ENCODE data around the gene BTF3.
"Not testable (repeated sequence)": the region's sequence is repeated elsewhere in the genome, so short reads cannot be mapped to it uniquely, and the experiment has no call there.

BTF3 gene

DNA sequence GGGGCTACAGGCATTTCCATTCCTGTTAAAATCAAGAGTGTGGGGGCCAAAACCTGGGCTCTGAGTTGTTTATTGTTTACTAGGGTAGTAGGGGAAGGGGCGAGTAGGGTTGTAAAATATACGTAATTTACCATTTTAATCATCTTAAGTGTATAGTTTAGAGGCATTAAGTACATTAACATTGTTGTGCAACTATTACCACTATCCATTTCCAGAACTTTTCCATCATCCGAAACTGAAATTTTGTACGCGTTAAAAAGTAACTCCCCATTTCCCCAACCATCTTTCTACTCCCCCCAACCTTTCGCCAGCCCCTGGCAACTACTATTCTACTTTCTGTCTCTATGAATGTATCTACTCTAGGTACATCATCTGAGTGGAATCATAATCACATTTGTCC lies 46.0 kb upstream of the BTF3 start:
- TF ChIP-seq, protein P1, sequence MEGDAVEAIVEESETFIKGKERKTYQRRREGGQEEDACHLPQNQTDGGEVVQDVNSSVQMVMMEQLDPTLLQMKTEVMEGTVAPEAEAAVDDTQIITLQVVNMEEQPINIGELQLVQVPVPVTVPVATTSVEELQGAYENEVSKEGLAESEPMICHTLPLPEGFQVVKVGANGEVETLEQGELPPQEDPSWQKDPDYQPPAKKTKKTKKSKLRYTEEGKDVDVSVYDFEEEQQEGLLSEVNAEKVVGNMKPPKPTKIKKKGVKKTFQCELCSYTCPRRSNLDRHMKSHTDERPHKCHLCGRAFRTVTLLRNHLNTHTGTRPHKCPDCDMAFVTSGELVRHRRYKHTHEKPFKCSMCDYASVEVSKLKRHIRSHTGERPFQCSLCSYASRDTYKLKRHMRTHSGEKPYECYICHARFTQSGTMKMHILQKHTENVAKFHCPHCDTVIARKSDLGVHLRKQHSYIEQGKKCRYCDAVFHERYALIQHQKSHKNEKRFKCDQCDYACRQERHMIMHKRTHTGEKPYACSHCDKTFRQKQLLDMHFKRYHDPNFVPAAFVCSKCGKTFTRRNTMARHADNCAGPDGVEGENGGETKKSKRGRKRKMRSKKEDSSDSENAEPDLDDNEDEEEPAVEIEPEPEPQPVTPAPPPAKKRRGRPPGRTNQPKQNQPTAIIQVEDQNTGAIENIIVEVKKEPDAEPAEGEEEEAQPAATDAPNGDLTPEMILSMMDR (IDR thresholded peaks at IDR 0.05; ENCODE audit: low read depth, low read length) = no peak
- DNase-seq = no peak
- H3K9me3 ChIP-seq = no peaks in the 10 kb centered on the region
- no peak overlapping the region for H3K4me3 ChIP-seq (ENCODE audit: low read depth, low read length)
- H3K4me1 ChIP-seq = no peaks in the 10 kb centered on the region
- no peaks in the 10 kb centered on the region for H3K36me3 ChIP-seq
- peaks cover 70% of the 10 kb centered on the region for H3K27me3 ChIP-seq

DNA sequence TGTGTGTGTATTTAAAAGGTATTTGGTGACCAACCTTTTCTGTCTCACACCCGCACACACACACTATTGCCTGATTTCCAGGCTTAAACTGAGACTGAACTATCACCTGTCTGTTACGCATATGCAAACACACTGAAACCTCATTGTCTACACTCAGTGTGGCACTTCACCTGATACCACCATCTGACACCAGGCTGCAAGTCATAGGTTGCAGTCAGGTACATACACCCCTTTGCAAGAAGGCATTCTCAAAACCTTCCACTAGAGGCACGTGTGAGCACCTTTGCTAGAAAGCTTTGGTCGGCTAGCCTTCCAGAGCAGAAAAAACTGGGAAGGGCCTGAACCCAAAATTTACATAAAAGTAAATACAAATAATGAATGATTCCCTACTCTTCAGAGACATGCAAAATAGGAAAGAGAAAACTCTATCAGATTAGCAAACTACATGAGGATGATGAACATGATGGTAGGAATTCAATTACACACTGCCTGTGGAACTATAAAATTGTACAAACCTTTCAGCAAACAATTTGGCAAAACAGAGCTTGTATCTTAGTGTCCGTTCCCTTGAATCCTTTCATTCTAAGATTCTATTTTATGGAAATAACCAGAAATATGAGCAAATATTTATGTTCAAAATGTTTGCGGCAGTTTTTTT lies 43.7 kb upstream of the BTF3 start:
- no peaks in the 10 kb centered on the region for H3K4me1 ChIP-seq
- H3K36me3 ChIP-seq = no peaks in the 10 kb centered on the region
- peak; percentile 65 for DNase-seq
- no peak overlapping the region for H3K4me3 ChIP-seq (ENCODE audit: low read depth, low read length)
- TF ChIP-seq, protein P1 (IDR thresholded peaks at IDR 0.05; ENCODE audit: low read depth, low read length) = peak; percentile 93
- H3K9me3 ChIP-seq = no peaks in the 10 kb centered on the region
- H3K27me3 ChIP-seq = peaks cover 49% of the 10 kb centered on the region

DNA sequence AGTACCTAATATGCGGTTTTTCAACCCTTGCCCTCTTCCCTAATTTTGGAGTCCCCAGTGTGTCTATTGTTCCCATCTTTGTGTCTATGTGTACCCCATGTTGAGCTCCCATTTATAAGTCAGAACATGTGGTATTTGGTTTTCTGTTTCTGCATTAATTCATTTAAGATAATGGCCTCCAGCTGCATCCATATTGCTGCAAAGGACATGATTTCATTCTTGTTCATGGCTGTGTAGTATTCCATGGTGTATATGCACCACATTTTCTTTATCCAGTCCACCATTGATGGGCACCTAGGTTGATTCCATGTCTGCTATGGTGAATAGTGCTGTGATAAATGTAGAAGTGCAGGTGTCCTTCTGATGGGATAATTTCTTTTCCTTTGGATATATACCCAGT lies 41.8 kb upstream of the BTF3 start:
- DNase-seq; H3K36me3 ChIP-seq; H3K4me3 ChIP-seq (ENCODE audit: low read depth, low read length); H3K9me3 ChIP-seq; H3K4me1 ChIP-seq: not testable (repeated sequence)
- peaks cover 41% of the 10 kb centered on the region for H3K27me3 ChIP-seq

DNA sequence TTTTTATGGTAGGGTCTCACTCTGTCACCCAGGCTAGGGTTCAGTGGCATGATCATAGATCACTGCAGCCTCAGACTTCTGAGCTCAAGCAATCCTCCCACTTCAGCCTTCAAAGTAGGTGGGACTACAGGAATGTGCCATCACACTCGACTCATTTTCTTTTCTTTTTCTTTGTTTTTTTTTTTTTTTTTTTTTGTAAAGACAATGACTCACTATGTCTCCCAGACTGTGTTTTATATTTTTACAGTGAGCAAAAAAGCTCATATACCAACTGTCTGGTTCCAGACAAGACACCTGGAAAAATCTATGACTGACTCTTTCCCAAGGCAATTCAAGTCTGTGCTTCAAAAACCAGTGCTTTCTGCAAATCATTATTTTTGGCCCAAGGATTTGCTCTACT lies 38.9 kb upstream of the BTF3 start:
- H3K4me1 ChIP-seq = no peaks in the 10 kb centered on the region
- peaks cover 17% of the 10 kb centered on the region for H3K27me3 ChIP-seq
- no peak for DNase-seq
- TF ChIP-seq, protein P1 (IDR thresholded peaks at IDR 0.05; ENCODE audit: low read depth, low read length) = no peak
- no peaks in the 10 kb centered on the region for H3K9me3 ChIP-seq
- no peaks in the 10 kb centered on the region for H3K36me3 ChIP-seq
- no peak overlapping the region for H3K4me3 ChIP-seq (ENCODE audit: low read depth, low read length)

DNA sequence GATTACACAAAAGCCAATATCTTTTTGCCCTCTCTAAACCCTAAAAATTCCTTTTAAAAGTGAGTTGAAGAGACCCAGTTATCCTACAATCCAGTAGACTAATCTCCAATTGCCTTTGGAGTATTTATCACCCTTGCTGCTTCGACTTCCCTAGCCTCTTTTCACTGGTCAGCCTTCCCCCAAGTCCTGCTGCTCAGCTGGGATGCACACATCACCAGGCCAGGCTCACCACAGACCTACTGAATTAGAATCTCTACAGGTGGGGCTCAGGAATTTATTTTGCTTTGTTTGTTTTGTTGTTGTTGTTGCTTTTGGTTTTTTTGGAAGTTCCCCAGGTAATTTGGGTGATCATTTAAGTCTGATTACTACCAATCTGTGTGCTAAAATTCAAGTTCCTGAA lies 38.1 kb upstream of the BTF3 start:
- TF ChIP-seq, protein P1 (IDR thresholded peaks at IDR 0.05; ENCODE audit: low read depth, low read length) = no peak
- Histone ChIP-seq H3K9me3 (no peaks in the 10 kb centered on the region), H3K27me3 (peaks cover 17% of the 10 kb centered on the region), H3K36me3 (no peaks in the 10 kb centered on the region), H3K4me1 (no peaks in the 10 kb centered on the region), H3K4me3 (ENCODE audit: low read depth, low read length) (no peak overlapping the region)
- DNase-seq = no peak

DNA sequence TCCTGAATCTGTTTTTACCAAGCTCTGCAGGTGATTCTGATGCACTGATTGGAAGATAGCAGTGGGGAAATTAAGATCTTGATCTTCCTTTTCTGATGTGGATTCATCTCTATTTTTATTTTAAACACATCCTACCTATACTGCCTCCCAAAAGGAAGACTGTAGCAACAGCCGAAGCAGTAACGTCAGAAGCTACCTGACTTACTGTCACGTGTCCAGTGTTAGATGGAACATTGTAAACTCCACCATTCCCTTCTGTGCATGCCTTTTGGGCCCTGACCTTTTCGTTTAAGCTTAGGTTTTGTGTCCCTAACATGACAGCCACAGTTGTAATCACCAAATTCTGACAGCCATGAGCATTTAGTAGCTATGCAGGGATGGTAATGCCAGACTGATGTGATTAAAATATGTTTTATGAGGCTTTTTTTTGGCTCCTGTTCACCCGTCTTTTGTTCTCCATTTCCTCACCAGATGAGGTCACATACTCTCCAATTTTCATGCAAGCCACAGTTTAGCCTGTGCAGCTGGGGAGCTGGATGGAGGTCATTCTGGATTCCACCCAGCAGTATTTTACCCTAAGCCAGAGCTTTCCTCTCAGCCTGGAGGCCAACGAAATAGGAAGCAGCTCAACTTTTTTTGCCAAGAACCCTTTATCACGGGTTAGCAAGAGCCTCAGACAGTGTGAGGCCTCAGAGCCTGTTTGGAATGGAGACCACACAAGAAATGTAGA lies 34.1 kb upstream of the BTF3 start:
- no peak for DNase-seq
- TF ChIP-seq, protein P1 (IDR thresholded peaks at IDR 0.05; ENCODE audit: low read depth, low read length) = no peak
- Histone ChIP-seq H3K4me1 (no peaks in the 10 kb centered on the region), H3K27me3 (peaks cover 17% of the 10 kb centered on the region), H3K9me3 (no peaks in the 10 kb centered on the region), H3K4me3 (ENCODE audit: low read depth, low read length) (no peak overlapping the region), H3K36me3 (no peaks in the 10 kb centered on the region)

DNA sequence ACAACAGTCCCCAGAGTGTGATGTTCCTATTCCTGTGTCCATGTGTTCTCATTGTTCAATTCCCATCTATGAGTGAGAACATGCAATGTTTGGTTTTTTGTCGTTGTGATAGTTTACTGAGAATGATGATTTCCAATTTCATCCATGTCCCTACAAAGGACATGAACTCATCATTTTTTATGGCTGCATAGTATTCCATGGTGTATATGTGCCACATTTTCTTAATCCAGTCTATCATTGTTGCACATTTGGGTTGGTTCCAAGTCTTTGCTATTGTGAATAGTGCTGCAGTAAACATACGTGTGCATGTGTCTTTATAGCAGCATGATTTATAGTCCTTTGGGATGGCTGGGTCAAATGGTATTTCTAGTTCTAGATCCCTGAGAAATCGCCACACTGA lies 29.6 kb upstream of the BTF3 start:
- not testable (repeated sequence) for H3K4me3 ChIP-seq (ENCODE audit: low read depth, low read length); H3K4me1 ChIP-seq; H3K27me3 ChIP-seq; DNase-seq; H3K36me3 ChIP-seq; H3K9me3 ChIP-seq
